CD4-positive, alpha-beta T cell treated with Interleukin-4 for 1 hour (primary cell): ENCODE data around the gene SYT12.

Source experiments
- DNase-seq, 2 donors: peaks; one replicate each; pipeline ENCODE4 v3.0.0-alpha.2; 2020 to 2022

SYT12 gene

DNA sequence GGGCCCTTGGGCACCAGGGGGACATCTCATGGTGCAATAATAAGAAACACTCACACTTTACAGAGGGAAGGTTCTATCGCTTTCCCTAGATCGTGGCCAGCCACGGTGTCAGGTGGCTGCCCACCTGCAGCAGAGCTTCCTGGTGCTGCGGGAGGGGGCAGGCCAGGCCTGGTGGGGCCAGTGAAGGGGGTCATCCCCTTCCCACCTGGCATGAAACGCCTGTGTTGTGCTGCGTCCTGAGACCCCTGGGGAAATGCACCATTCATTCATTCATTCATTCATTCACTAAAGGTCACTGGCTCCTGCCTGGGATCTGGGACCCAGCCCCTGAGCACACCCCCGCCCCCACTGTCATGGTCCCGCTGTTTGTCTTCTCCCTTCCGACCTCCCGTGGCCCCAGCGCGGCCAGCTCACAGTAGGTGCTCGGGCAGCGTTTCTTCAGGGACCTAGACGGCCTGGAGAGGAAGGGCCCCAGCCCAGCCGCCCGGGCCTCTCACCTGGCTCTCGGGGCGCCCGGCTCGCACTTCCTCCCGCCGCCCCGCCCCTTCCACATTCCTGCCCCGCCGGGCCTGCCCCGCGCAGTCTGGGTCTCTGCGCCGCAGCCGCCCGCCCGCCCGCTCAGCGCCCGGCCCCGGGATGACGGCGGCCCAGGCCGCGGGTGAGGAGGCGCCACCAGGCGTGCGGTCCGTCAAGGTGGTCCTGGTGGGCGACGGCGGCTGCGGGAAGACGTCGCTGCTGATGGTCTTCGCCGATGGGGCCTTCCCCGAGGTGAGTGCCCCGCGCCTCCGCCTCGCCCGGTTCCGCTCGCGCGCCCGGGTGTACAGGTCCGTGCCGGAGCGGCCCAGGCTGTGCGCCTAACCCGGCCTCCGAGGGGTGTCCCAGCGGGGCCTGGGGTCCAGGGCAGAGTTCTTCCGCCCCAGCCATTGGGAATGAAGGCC lies 33.6 kb downstream of the SYT12 start, which contains the start of gene RHOD:
Gene RHOD, plus strand, starts transcription at position 581 of the 938 bp plus-strand sequence. Its CDS starts 56 bp downstream, at position 637.
- peak in 1 of 2 donors; percentile 8 for DNase-seq

DNA sequence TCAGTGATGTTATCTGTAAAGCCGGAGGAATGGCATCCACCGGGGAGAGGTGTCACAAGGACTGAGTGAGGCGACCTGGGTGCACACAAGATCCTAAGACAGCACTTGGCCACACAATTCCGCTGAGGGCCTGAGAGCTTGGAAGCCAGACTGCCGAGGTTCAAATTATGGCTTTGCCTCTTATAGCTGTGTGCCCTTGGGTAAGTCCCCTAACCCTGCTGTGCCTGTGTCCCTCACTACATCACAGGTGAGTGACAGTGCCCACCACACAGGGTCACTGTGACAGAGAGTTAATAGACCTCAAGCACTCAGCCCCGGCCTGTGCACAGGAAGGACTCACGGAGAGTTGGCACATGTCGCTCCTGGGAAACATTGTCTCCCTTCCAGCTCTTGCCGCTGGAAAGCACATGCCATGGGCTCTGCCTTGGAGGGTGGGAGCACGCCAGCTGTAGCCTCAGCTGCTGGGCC lies 34.3 kb downstream of the SYT12 start:
- no peak for DNase-seq

DNA sequence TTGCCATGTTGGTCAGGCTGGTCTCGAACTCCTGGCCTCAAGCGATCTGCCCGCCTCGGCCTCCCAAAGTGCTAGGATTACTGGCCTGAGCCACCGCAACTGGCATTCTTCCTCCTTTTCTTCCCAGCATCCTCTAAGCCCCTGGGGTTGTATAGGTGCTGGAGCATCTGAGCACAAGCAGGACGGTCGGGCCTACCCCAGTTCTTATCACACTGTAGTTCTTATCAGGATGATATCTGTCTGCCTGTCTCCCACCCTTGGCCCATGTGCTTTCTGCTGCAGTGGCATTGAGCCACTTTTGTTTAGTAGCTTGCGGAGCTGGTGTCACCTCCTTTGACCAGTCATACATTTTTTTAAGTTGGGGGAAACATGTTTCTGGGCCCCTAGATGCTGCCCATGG lies 35.6 kb downstream of the SYT12 start:
- no peak for DNase-seq

DNA sequence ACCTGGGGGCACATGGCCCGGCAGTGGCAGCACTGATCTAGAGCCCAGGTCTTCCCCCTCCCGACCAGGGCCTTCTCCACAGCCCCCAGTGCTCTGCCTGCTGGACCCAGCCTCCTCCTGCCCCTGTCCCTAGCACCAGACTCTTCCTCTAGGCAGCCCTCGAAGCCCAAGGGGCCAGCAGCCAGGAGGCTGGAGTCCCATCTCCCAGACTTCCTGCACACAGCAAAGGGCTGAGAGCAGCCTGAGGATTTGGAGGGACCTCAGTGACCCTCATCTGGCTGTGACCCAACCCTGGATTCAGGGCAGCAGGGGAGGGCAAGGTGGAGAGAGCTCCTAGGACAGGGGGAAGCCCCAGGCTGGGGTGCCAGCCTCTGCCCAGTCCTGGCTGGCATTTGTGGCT lies 36.7 kb downstream of the SYT12 start:
- DNase-seq = no peak

DNA sequence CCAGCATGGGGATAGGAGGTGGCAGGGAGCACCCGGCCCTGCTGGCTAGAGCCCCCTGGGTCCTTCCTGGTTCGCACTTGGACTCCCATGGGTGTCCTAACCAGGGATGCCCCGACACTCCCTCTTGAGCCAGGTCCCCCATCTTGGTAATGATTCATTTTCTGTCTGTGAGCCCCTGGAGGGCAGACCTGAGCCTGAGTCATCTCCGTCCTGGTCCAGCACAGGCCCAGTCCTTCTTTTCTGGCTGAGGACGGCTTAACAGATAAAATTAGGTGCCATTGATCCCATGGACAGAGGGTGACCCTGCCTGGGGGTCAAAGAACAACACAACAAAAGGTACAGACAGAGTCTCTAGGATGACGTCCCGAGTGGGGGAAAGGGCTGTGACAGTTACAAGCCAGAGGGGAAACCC lies 37.2 kb downstream of the SYT12 start:
- no peak for DNase-seq

DNA sequence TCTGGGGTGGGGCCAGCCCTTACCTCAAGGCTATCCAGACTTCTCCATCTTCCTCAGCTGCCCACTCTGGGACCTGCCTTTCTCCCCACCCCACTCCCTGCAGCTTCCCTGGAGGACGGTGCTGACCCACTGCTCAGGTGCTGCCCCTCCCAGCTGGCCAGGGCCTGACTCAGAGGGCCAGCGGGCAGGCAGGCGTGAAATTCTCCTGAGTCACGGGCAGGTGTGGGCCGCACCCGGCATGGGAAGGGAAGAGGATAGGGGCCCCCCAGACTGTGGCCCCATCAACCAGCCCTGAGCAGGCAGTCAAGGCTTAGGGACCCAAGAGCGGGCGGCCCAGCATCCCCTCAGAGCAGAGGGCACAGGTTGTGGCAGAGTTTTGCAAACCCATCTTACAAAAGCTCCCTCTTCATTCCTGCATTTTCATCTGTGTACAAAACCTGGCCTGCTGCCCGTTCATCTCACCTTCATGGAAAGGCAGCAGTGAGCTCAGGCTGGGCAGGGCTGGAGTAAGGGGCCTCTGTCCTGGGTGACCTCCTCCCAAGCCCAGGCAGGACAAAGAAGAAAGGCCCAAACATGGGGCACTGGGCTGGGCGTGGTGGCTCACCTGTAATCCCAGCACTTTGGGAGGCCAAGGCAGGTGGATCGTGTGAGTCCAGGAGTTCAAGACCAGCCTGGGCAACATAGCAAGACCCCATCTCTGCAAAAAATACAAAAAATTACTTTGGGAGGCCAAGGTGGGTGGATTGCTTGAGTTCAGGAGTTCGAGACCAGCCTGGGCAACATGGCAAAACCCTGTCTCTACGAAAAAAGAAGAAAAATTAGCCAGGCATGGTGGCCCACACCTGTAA lies 39.8 kb downstream of the SYT12 start:
- no peak for DNase-seq

DNA sequence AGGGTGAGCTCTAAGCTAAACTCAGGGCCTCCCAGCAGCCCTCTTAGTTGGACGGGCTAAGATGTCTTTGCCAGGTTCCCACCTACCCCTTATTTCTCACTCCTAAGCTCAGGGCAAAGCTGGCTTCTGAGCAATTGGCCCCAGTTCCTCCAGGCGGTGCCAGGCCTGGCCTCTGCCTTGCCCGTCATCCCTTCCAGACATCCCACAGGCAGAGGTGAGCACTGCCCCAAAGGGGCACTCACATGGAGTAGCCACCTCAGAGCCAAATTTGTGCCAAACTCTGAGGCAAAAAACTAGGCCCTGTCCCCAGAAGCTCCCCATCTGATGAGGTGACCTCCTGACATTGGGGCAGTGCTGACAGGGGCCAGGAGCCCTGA lies 43.4 kb downstream of the SYT12 start:
- no peak for DNase-seq

DNA sequence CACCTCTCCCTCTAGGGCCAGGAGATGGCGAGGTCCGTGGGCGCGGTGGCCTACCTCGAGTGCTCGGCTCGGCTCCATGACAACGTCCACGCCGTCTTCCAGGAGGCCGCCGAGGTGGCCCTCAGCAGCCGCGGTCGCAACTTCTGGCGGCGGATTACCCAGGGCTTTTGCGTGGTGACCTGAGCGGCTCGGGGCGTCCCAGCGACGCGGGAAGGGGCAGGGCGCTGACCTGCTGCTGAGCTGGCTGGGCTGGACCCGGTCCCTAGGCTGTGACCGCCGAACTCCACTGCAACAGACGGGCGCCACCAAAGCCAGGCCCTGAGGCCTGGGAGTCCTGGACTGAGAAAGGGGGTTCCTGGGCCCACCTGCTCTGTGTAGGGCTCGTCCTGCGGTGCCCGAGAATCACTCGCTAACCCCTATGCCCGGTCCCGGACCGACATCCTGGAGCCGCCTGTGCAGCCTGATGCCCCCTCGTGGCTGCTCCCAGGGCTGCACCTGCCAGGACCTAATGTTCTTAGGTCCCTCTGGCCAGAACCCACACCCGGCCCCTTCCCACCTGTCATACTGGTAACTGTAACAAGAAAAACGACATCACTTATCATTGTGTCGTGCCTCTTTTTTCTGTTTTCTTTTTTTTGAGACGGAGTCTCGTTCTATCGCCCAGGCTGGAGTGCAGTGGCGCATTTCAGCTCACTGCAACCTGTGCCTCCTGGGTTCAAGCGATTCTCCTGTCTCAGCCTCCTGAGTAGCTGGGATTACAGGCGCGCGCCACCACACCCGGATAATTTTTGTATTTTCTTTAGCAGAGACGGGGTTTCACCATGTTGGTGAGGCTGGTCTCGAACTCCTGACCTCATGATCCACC lies 48.7 kb downstream of the SYT12 start:
- DNase-seq = peak; percentile 65 to 68

DNA sequence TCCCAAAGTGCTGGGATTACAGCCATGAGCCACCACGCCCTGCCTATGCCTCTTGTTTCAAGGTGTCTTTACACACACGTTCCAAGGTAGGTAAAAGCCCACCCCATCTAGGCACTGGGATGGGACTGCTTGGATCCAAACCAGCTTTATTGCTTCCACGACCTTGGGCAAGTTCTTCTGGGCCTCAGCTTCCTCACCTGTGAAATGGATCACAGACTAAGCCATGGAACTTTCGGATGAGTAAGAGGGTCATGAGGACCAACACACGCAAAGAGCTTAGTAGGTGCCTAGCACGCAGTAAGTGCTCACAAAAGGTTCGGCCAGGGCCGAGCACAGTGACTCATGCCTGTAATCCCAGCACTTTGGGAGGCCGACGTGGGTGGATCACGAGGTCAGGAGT lies 49.4 kb downstream of the SYT12 start:
- DNase-seq = no peak

DNA sequence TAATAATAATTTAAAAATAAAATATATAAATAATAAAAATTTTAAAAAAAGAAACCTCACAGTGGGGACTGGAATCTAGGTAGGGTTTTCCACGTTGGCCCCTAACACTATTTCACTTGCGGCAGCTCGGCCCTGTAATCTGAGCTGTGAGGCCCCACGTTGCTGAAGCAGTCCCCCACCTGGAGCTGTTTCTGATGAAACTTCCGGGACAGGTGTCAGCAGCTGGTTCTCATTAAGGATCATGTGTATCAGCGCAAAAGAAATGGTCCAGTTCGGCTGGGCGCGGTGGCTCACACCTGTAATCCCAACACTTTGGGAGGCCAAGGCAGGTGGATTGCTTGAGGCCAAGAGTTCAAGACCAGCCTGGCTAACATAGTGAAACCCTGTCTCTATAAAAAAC lies 51.0 kb downstream of the SYT12 start:
- DNase-seq = no peak

DNA sequence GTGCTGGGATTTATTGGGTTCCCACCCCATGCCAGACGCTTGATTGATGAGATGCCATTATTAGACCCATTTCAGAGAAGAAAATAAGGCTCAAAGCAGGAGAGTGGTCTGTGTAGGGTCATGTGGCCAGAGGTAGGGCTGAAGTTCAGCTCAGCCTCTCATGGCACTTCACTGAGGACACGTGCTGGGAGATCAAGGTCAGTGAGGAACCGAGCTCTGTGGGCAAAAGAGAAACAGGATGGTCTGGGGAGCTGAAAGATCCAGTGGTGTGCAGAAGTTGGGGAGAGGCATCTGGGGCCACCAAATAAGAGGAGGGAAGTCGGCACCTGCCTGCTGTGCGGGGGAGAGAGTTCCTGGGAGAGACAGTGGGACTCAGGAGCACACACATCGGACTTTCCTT lies 53.3 kb downstream of the SYT12 start:
- no peak for DNase-seq

DNA sequence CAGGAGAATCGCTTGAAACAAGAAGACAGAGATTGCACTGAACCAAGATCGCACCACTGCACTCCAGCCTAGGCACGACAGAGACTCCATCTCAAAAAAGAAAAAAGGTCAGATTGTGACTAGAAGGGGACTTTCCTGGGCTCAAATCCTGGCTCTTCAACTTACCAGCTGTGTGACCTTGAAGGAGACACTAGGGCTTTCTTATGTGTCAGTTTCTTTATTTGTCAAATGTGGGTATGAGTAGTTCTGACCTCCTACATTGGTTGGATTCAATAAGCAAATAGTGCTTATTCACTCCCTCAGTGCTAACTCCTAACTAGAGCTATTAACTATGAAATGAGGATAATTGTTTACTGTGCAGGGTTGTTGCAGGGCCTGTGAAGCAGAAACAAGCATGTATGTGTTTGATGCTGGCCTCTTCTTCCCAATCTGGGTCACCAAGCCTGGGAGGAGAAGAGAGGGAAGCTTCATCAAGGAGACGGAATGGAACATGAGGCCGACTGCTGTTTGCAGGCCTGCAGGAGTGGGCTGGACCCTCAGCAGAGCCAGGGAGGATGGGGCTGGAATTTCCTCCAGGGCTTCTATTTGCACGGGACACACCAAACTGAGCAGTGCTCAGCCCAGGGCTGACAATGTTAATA lies 56.3 kb downstream of the SYT12 start:
- no peak for DNase-seq

DNA sequence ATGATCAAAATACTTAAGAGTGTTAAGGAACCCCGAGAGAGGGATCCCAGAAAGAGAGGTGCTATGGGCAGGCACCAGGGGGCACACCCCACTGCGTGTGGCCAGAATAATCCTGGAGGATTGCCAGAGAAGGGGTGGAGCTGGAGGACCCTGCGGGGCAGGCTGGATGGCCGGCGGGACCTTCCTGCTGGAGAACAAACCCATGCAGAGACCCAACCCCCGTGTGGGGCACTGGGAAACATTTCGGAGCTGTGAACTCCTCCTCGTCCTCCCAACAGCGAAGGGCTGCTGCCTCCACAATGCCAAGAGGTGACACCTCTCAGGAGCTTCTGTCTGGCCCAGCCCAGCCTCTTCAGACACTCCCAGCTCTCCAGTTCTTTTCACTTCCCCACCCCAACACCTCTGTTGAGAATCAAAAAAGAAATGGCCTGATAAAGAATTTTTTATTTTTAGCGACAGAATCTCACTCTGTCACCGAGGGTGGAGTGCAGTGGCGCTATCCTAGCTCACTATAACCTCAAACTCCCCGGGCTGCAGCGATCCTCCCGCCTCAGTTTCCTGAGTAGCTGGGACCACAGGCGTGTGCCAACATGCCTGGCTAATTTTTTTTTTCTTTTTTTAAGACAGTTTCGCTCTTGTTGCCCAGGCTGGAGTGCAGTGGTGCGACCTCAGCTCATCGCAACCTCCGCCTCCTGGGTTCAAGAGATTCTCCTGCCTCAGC lies 59.3 kb downstream of the SYT12 start:
- DNase-seq = peak in 1 of 2 donors; percentile 2

DNA sequence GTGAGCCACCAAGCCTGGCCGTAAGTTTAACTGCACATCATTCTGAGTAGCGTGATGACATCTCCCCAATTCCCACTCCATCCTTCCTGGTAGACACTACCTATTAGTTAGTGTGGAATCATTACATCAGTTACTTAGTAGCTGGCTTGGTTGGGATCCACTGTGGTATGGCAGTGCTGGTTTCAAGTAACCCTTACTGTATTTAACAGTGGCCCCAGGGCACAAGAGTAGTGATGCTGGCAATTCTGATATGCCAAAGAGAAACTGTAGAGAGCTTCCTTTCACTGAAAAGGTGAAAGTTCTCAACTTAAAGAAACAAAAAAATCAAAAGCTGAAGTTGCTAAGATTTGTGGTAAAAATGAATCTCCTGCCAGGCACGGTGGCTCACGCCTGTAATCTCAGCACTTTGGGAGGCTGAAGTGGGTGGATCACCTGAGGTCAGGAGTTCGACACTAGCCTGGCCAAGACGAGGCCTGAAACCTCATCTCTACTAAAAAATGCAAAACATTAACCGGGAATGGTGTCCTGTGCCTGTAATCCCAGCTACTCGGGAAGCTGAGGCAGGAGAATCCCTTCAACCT lies 60.9 kb downstream of the SYT12 start:
- no peak for DNase-seq

DNA sequence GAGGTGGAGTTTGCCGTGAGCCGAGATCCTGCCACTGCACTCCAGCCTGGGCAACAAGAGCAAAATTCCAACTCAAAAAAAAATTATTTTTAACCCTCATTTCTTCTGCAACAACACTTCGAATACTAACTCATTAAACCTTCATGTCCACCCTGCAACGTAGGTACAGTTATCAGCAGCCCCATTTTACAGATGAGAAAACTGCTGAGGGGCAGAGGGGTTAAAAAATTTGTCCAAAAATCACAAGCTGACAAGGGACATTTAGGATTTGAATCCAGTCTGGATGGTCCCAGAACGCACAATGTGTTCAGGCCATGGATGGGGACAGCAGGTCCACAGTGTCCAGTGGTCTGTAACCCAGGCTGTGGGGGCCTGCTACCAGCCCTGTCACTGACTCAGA lies 62.7 kb downstream of the SYT12 start:
- no peak for DNase-seq

DNA sequence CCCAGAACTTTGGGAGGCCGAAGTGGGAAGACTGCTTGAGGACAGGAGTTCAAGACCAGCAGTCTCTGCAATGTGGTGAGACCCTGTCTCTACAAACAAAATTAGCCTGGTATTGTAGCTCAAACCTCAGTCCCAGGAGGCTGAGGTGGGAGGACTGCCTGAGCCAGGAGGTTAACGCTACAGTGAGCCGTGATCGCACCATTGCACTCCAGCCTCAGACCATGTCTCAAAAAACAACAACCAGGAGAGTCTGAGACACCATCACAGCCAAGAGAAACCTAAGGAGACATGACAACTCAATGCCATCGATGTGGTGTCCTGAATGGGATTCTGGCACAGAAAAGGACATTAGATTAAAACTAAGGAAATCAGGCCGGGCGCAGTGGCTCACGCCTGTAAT lies 67.8 kb downstream of the SYT12 start:
- DNase-seq = no peak

DNA sequence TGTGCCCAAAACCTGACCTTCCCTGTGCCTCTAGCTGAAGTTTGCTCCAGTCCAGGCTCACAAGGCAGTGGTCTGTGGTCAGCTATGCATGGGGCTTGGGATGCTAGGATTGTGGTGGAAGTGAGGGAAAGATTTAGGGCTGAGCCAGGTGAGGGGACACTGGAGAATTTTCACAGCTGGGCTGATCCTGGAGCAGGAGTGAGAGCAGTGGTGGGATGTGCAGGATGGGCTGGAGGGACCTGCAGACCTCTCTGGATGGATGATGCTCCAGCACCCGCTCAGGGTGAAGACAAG lies 72.2 kb downstream of the SYT12 start:
- no peak for DNase-seq

DNA sequence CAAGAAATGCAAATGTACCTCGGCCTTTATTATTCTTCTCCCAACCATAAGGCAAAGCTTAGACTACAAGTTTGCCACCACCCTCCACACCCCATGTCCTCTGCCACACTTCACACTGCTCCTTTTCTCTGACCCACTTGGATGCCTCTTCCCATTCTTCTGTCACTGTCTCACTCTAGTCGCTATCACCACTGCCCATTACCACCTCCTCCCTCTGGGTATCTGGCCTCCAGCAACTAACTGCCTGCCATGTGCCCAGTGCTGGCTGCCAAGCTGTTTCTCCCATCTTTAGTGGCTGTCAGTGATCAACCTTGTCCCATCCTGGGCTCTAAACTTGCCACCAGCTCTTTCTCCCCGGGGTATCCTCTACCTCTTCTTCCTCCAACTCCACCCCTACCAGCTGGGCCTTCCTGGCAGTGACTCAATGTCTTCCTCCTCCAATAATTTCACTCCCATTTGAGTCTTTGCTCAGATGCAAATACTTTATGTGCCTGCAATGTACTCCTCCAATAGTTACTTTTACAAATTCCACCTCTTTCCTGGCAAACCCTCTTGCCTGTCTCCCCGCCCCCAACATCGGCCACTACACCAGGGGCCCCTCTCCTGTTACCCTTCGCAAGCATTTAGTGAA lies 76.0 kb downstream of the SYT12 start:
- DNase-seq = no peak

DNA sequence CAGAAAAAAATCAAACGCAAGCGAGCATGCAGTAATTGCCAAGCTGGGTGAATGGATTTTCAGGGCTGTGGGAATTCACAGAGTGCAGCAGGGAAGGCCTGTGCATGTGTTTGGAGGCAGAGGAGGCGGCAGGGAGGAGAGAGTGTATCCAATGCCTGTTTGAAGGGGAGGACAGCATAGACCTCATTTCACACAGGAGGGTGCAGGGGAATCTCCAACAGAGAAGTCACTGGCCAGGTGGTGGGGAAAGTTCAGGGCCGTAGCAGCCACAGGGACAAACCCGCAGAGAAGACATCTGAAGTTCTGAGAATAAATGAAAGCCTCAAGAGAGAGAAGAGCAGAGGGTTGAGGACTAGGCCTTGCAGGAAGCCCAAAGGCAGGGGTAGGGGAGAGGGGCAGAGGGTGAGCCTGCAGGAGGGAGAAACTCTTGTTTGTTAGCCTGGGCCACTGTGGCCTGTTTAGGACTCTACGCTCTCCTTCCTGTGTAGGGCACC lies 76.9 kb downstream of the SYT12 start:
- DNase-seq = no peak
